H9 (cell line): ENCODE data around the gene JMJD8. TPM values are rescaled to one million over a fixed set of nuclear protein-coding genes. Genes with fewer than 3 reads are reported as not detected.

ENCODE experiments used
- DNase-seq: peaks from one replicate; pipeline ENCODE4 v3.0.0-alpha.2; 2017
- H2AFZ ChIP-seq: one replicate; pipeline ENCODE4 v1.6.1; 2013; ENCODE audit warnings: mild to moderate bottlenecking, low read length, control low read depth, moderate library complexity
- H2AK5ac ChIP-seq: 2 replicates; pipeline ENCODE4 v1.6.1; 2013; ENCODE audit warnings: low read length, control low read depth, mixed read lengths; ENCODE audit not compliant: insufficient read length
- H2BK120ac ChIP-seq: one replicate; pipeline ENCODE4 v1.6.1; 2013; ENCODE audit warnings: low read depth, mild to moderate bottlenecking, low read length, control low read depth, inconsistent platforms; ENCODE audit not compliant: poor library complexity, severe bottlenecking
- H2BK12ac ChIP-seq: 2 replicates; pipeline ENCODE4 v1.6.1; 2013; ENCODE audit warnings: low read length, control low read depth, mixed read lengths, low read depth; ENCODE audit not compliant: insufficient read length
- H2BK15ac ChIP-seq: 2 replicates; pipeline ENCODE4 v1.6.1; 2013; ENCODE audit warnings: low read depth, low read length, control low read depth
- H2BK20ac ChIP-seq: one replicate; pipeline ENCODE4 v1.6.1; 2013; ENCODE audit warnings: low read depth, mild to moderate bottlenecking, low read length, control low read depth, inconsistent platforms; ENCODE audit not compliant: poor library complexity, severe bottlenecking
- H2BK5ac ChIP-seq: 2 replicates; pipeline ENCODE4 v1.6.1; 2013; ENCODE audit warnings: low read length, control low read depth, mixed read lengths; ENCODE audit not compliant: insufficient read length
- H3K14ac ChIP-seq: 2 replicates; pipeline ENCODE4 v1.6.1; 2013; ENCODE audit warnings: low read length, control low read depth; ENCODE audit not compliant: insufficient read depth
- H3K18ac ChIP-seq: 2 replicates; pipeline ENCODE4 v1.6.1; 2013; ENCODE audit warnings: low read depth, mild to moderate bottlenecking, mixed read lengths, low read length, control low read depth; ENCODE audit not compliant: insufficient read length
- H3K23ac ChIP-seq: 2 replicates; pipeline ENCODE4 v1.6.1; 2013; ENCODE audit warnings: low read length, control low read depth, mixed read lengths, low read depth; ENCODE audit not compliant: insufficient read length
- H3K23me2 ChIP-seq: 2 replicates; pipeline ENCODE4 v1.6.1; 2013; ENCODE audit warnings: low read depth, mild to moderate bottlenecking, mixed read lengths, low read length, control low read depth; ENCODE audit not compliant: insufficient read length, poor library complexity, severe bottlenecking
- H3K27ac ChIP-seq: 2 replicates; pipeline ENCODE4 v1.5.1; 2013; ENCODE audit warnings: low read length, control low read depth, mixed read lengths, low read depth; ENCODE audit not compliant: insufficient read length
- H3K27me3 ChIP-seq: 2 replicates; pipeline ENCODE4 v1.6.1; 2013; ENCODE audit warnings: low read length, control low read depth, inconsistent platforms; ENCODE audit not compliant: insufficient read depth
- H3K4ac ChIP-seq: 2 replicates; pipeline ENCODE4 v1.6.1; 2013; ENCODE audit warnings: low read depth, mild to moderate bottlenecking, control low read depth, inconsistent platforms, low read length, moderate library complexity
- H3K4me1 ChIP-seq: 2 replicates; pipeline ENCODE4 v1.6.1; 2013; ENCODE audit warnings: low read length, control low read depth, inconsistent platforms; ENCODE audit not compliant: insufficient read depth
- H3K4me2 ChIP-seq: 2 replicates; pipeline ENCODE4 v1.6.1; 2013; ENCODE audit warnings: low read length, control low read depth, mixed read lengths; ENCODE audit not compliant: insufficient read length, insufficient read depth
- H3K56ac ChIP-seq: 2 replicates; pipeline ENCODE4 v1.6.1; 2013; ENCODE audit warnings: low read depth, mild to moderate bottlenecking, mixed read lengths, low read length, control low read depth; ENCODE audit not compliant: insufficient read length
- H3K79me1 ChIP-seq: 2 replicates; pipeline ENCODE4 v1.6.1; 2013; ENCODE audit warnings: low read depth, mild to moderate bottlenecking, moderate library complexity, low read length, control low read depth, inconsistent platforms; ENCODE audit not compliant: insufficient read depth, poor library complexity, severe bottlenecking
- H3K79me2 ChIP-seq: 2 replicates; pipeline ENCODE4 v1.6.1; 2013; ENCODE audit warnings: low read length, control low read depth, inconsistent platforms; ENCODE audit not compliant: insufficient read depth
- H3K9ac ChIP-seq: 2 replicates; pipeline ENCODE4 v1.6.1; 2013; ENCODE audit warnings: low read length, control low read depth, mixed read lengths; ENCODE audit not compliant: insufficient read length; ENCODE audit errors: extremely low read depth
- H3K9me3 ChIP-seq: one replicate; pipeline ENCODE4 v1.6.1; 2013; ENCODE audit warnings: low read depth, low read length, inconsistent platforms; ENCODE audit not compliant: control insufficient read depth
- H3T11ph ChIP-seq: one replicate; pipeline ENCODE4 v1.6.1; 2013; ENCODE audit warnings: mild to moderate bottlenecking, low read length, control low read depth, inconsistent platforms
- H4K20me1 ChIP-seq: one replicate; pipeline ENCODE4 v1.6.1; 2013; ENCODE audit not compliant: control insufficient read depth, insufficient read length, insufficient read depth
- H4K5ac ChIP-seq: 2 replicates; pipeline ENCODE4 v1.6.1; 2013; ENCODE audit warnings: low read depth, mild to moderate bottlenecking, mixed read lengths, low read length, control low read depth; ENCODE audit not compliant: insufficient read length
- H4K8ac ChIP-seq: replicated peaks from 2 replicates; pipeline ENCODE4 v1.6.1; 2013; ENCODE audit warnings: low read length, control low read depth, mixed read lengths, low read depth; ENCODE audit not compliant: insufficient read length
- H4K91ac ChIP-seq: 2 replicates; pipeline ENCODE4 v1.6.1; 2013; ENCODE audit warnings: low read depth, mild to moderate bottlenecking, moderate library complexity, mixed read lengths, low read length, control low read depth; ENCODE audit not compliant: insufficient read length
- H3K27ac Mint-ChIP-seq, 3 experiments: 2 replicates in 2 of 3; 3 replicates in 1 of 3; pipeline ENCODE4 v1.8.0; 2020 to 2021; ENCODE audit warnings: mixed read lengths in 3 of 3, mild to moderate bottlenecking in 1 of 3, moderate library complexity in 1 of 3
- H3K27me3 Mint-ChIP-seq: 2 replicates; pipeline ENCODE4 v1.8.0; 2021; ENCODE audit warnings: low read depth, mild to moderate bottlenecking, moderate library complexity, mixed read lengths
- H3K36me3 Mint-ChIP-seq, 3 experiments: 2 replicates in 2 of 3; 3 replicates in 1 of 3; pipeline ENCODE4 v1.8.0; 2020 to 2021; ENCODE audit warnings: low read depth in 3 of 3, mixed read lengths in 3 of 3; ENCODE audit not compliant: insufficient read depth in 1 of 3
- H3K4me1 Mint-ChIP-seq, 2 experiments: 2 replicates each; pipeline ENCODE4 v1.8.0; 2020; ENCODE audit warnings: mixed read lengths in 2 of 2
- H3K4me3 Mint-ChIP-seq, 2 experiments: 2 replicates in 1 of 2; 3 replicates in 1 of 2; pipeline ENCODE4 v1.8.0; 2020 to 2021; ENCODE audit warnings: mild to moderate bottlenecking in 2 of 2, mixed read lengths in 2 of 2, moderate library complexity in 1 of 2
- H3K9me3 Mint-ChIP-seq, 2 experiments: 2 replicates in 1 of 2; 3 replicates in 1 of 2; pipeline ENCODE4 v1.8.0; 2020; ENCODE audit warnings: mild to moderate bottlenecking in 2 of 2, mixed read lengths in 2 of 2, moderate library complexity in 1 of 2
- WGBS: extraction: QIAGEN DNeasy Blood & Tissue Kit; methylation state at CpG from one replicate; pipeline ENCODE4 v1.1.7; 2013; ENCODE audit warnings: missing lambda C conversion rate, low lambda C conversion rate, mixed read lengths; ENCODE audit not compliant: insufficient read length; ENCODE audit errors: extremely low coverage; 5-methylcytosine and 5-hydroxymethylcytosine counted together
- total RNA-seq: library from RNA; stranded (reverse); gene quantifications from 2 replicates; pipeline ENCODE4 v1.2.1, GENCODE V29; 2021
- TF ChIP-seq, protein P1 (sequence below): fragments of 200-600 bp; sonication (generic); conservative IDR thresholded peaks from 3 replicates; pipeline ENCODE4 v1.8.0; 2021; ENCODE audit warnings: antibody characterized with exemption, mild to moderate bottlenecking

Gene JMJD8
- total RNA-seq, 1 experiment from 2014 or later = 52.7 TPM

DNA sequence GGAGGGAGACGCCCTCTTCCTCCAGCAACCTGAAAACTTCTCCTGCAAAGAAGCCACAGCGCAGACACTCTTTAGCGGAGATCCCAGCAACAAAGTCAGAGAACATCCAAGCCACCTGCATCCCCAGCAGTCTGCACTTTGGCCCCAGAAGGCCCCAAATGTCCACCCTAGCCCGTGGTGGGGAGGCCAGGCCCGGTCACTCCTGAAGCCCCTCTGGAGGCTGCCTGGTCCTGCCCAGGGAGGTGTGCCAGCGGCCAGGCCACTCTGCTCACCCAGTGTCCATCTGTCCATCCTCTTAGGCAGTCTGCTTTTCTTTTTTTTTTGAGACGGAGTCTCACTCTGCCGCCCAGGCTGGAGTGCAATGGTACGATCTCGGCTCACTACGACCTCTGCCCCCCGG, 48.2 kb upstream of the JMJD8 start:
- Histone ChIP-seq H2BK120ac (no peak overlapping the region), H3K56ac (no peak overlapping the region), H3K4me1 (no peaks in the 10 kb centered on the region), H3K27ac (no peak overlapping the region), H2BK12ac (no peak overlapping the region), H3K9me3 (no peaks in the 10 kb centered on the region), H3K27me3 (no peaks in the 10 kb centered on the region), H2BK15ac (no peak overlapping the region), H2BK20ac (no peak overlapping the region), H3K14ac (no peak overlapping the region), H3K79me2 (no peaks in the 10 kb centered on the region), H2AFZ (no peak overlapping the region), H4K5ac (no peak overlapping the region), H4K20me1 (no peaks in the 10 kb centered on the region), H2AK5ac (no peak overlapping the region), H3K23ac (no peak overlapping the region), H3K9ac (no peak overlapping the region), H3K79me1 (no peaks in the 10 kb centered on the region), H3K18ac (no peak overlapping the region), H4K91ac (no peak overlapping the region), H3K4ac (no peak overlapping the region), H2BK5ac (no peak overlapping the region), H4K8ac (no peak overlapping the region), H3K23me2 (peaks cover 9% of the 10 kb centered on the region), H3K4me2 (no peak overlapping the region), H3T11ph (no peak overlapping the region)
- Mint-ChIP-seq H3K27me3 (no peaks in the 10 kb centered on the region), H3K4me1 (peaks cover under 1% of the 10 kb centered on the region in 2 experiments; a peak in 2 of 4 replicates), H3K9me3 (no peaks in the 10 kb centered on the region), H3K4me3 (no peak overlapping the region), H3K36me3 (peaks cover 3 to 30% (median 18%) of the 10 kb centered on the region in 3 experiments; a peak in 6 of 7 replicates), H3K27ac (no peak overlapping the region)
- TF ChIP-seq, protein P1, sequence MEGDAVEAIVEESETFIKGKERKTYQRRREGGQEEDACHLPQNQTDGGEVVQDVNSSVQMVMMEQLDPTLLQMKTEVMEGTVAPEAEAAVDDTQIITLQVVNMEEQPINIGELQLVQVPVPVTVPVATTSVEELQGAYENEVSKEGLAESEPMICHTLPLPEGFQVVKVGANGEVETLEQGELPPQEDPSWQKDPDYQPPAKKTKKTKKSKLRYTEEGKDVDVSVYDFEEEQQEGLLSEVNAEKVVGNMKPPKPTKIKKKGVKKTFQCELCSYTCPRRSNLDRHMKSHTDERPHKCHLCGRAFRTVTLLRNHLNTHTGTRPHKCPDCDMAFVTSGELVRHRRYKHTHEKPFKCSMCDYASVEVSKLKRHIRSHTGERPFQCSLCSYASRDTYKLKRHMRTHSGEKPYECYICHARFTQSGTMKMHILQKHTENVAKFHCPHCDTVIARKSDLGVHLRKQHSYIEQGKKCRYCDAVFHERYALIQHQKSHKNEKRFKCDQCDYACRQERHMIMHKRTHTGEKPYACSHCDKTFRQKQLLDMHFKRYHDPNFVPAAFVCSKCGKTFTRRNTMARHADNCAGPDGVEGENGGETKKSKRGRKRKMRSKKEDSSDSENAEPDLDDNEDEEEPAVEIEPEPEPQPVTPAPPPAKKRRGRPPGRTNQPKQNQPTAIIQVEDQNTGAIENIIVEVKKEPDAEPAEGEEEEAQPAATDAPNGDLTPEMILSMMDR = no peak
- DNase-seq = no peak
- WGBS = no CpG with 5 or more reads among the region's 12 CpGs
